ENCODE results near the gene LRMDA.

DNA sequence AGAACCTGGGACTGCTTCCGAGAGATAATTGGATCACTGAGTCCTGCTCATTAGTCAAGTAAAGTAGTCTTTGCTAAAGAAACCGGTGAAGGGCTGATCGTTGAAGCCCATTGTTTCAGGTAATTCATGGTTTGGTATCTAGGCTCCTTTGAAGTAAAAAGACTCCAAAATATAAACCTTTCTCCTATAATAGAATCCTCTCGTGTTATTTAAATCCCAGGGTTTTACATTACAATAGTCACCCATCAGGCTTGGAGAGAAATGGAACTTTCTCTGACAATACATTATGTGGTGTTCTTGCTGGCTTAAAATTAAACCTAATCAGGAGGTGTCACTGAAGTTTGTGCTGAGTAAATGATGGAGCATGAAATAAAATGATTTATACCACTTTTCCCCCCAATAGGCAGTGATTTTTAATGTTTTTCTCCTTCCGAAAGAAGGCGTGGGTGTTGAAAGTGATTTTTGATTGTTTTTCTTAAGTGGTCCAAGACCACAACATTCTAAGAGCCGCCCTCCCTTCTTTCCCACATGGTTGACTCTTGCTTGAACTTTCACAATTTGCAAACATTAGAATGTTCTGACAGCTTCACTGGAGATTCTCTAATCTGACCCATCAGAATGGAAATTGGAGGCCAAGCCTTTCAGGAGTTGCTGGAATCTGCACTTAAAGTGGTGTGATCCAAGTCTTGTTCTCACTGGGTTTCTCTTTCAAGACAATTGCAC lies 44.2 kb downstream of the LRMDA start:
- TF ChIP-seq CTCF (conservative IDR thresholded peaks at IDR 0.05; ENCODE audit: low read depth, low read length) (no peak), EZH2 (IDR thresholded peaks at IDR 0.05; ENCODE audit: borderline replicate concordance, low read depth, low read length, poor library complexity, severe bottlenecking) (no peak)
